ENCODE data around the gene PRPH. TPM values are rescaled to one million over a fixed set of nuclear protein-coding genes. Genes with fewer than 3 reads are reported as not detected.

The PRPH gene
- total and polyA plus RNA-seq, 10 of the 15 experiments (the other 5 are each of a cell fraction or from before 2014, with no cell fraction given), result 0.09 to 0.45 (median 0.19) TPM; not detected in 3

DNA sequence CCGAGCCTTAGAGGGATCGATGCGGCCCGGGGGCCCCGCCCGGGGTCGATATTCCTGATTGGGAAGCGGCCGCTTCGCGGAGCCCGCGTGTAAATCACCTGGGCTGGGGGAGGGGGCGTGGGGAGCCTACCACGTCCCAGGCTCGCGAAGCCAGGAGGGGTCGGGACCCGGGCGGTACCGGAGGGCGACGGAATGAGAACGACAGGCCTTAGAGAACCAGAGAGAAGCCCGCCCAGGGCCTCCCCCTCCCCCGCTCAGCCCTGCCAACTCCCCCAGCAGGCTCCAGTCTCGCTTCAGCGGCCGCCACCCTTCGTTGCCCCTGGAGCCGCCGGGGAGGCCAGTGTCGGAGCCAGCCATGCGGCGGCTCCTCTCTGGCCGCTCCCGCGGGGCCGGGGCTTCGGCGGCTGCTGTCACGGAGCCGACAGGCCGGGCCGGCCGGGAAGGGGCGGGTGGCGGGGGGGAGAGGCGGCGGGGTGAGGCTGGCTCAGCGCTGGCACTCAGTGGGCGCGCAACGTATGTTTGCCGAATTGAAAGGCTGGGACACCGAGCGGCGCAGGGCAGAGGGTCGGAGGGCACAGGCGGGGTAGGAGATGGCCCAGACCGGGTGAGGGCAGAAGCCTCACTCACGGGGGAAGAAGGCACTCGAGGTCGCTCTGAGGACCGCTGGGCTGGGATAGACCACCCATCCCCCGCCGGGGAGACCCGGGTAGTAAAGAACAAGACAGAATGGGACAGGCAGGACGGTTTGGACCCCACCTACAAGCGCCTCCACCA, 50.3 kb downstream of the PRPH start:
- 1% methylated on average over 32 of the region's 70 CpGs for WGBS (ENCODE audit: insufficient coverage, insufficient replicate concordance, low lambda C conversion rate, missing lambda C conversion rate)
- CTCF ChIA-PET, result interaction anchor here (0.6 to 9.5 kb wide), 4 partner anchors 13 to 110 kb away, joined by 3 to 231 read pairs (median 71); partner anchors contain the start of gene PRPH
- Histone ChIP-seq H3K9me3 (replicated peaks; ENCODE audit: control insufficient read depth, insufficient read depth, low read length) (no peaks in the 10 kb centered on the region), H3K4me2 (ENCODE audit: control insufficient read depth, insufficient read depth) (peak overlapping the region; percentile 97), H3K27me3 (replicated peaks in 1 of 2; ENCODE audit: control insufficient read depth in 2 of 2, insufficient read depth in 2 of 2, low read length in 1 of 2) (peaks cover 18 to 36% of the 10 kb centered on the region in 2 experiments), H2AFZ (ENCODE audit: control insufficient read depth, low read depth, low read length) (no peak overlapping the region; the same call in 1 of the 2 replicates), H3K9ac (ENCODE audit: control insufficient read depth, insufficient read depth, low read length) (no peak overlapping the region), H3K4me3 (peak overlapping the region; percentile 49; the same call in 1 of the 2 replicates), H4K20me1 (ENCODE audit: control insufficient read depth, insufficient read depth) (no peaks in the 10 kb centered on the region; the same call in none of the 2 replicates), H3K79me2 (ENCODE audit: control insufficient read depth, insufficient read depth, low read length) (no peaks in the 10 kb centered on the region), H3K4me1 (ENCODE audit: control insufficient read depth, insufficient read depth, low read length) (peaks cover 38% of the 10 kb centered on the region), H3K36me3 (ENCODE audit: control insufficient read depth in 2 of 2, insufficient read depth in 2 of 2, low read length in 1 of 2) (no peaks in the 10 kb centered on the region), H3K27ac (ENCODE audit: control insufficient read depth, insufficient read depth) (no peak overlapping the region)
- no peak for DNase-seq (ENCODE audit: low read depth, low spot score)
- TF ChIP-seq PAX5 (IDR thresholded peaks at IDR 0.05; ENCODE audit: borderline replicate concordance, low read depth, low read length) (peak; percentile 92), ZNF217 (IDR thresholded peaks at IDR 0.05) (no peak), EGR1 (IDR thresholded peaks at IDR 0.05; ENCODE audit: borderline replicate concordance in 1 of 2, low read depth in 2 of 2, low read length in 2 of 2) (peak in 1 of 2 experiments; percentile 62; a peak in 1 of 3 replicates), BHLHE40 (IDR thresholded peaks at IDR 0.05; ENCODE audit: borderline replicate concordance in 1 of 2, low read depth in 2 of 2, low read length in 1 of 2) (0 out of 4 replicates have a peak, but pooled peaks of 1 of the 2 experiments have one; percentile 16), NR2F1 (conservative IDR thresholded peaks at IDR 0.05) (0 out of 2 replicates have a peak, but pooled peaks have one; percentile 29), YY1 (IDR thresholded peaks at IDR 0.05; ENCODE audit: low read depth, low read length) (no peak), RAD21 (IDR thresholded peaks at IDR 0.05; ENCODE audit: insufficient read depth, low read depth, low read length) (no peak), STAT1 (conservative IDR thresholded peaks at IDR 0.05) (no peak), EZH2 (IDR thresholded peaks at IDR 0.05; ENCODE audit: borderline replicate concordance, control insufficient read depth, low read depth, low read length) (0 out of 2 replicates have a peak, but pooled peaks have one; percentile 23)
- TF ChIP-seq, protein P1, sequence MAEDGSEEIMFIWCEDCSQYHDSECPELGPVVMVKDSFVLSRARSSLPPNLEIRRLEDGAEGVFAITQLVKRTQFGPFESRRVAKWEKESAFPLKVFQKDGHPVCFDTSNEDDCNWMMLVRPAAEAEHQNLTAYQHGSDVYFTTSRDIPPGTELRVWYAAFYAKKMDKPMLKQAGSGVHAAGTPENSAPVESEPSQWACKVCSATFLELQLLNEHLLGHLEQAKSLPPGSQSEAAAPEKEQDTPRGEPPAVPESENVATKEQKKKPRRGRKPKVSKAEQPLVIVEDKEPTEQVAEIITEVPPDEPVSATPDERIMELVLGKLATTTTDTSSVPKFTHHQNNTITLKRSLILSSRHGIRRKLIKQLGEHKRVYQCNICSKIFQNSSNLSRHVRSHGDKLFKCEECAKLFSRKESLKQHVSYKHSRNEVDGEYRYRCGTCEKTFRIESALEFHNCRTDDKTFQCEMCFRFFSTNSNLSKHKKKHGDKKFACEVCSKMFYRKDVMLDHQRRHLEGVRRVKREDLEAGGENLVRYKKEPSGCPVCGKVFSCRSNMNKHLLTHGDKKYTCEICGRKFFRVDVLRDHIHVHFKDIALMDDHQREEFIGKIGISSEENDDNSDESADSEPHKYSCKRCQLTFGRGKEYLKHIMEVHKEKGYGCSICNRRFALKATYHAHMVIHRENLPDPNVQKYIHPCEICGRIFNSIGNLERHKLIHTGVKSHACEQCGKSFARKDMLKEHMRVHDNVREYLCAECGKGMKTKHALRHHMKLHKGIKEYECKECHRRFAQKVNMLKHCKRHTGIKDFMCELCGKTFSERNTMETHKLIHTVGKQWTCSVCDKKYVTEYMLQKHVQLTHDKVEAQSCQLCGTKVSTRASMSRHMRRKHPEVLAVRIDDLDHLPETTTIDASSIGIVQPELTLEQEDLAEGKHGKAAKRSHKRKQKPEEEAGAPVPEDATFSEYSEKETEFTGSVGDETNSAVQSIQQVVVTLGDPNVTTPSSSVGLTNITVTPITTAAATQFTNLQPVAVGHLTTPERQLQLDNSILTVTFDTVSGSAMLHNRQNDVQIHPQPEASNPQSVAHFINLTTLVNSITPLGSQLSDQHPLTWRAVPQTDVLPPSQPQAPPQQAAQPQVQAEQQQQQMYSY (CRISPR knock-in tag; IDR thresholded peaks at IDR 0.05), result no peak
- TF ChIP-seq, protein P2, sequence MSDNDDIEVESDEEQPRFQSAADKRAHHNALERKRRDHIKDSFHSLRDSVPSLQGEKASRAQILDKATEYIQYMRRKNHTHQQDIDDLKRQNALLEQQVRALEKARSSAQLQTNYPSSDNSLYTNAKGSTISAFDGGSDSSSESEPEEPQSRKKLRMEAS (IDR thresholded peaks at IDR 0.05; ENCODE audit: low read depth, low read length), result no peak
- SMC1A ChIA-PET (ENCODE audit: uncharacterized antibody, unreplicated experiment), result interaction anchor here (1.3 to 4.5 kb wide), 2 partner anchors 13 to 22 kb away, joined by 3 to 30 read pairs; partner anchors contain the start of gene TROAP
- peak; percentile 65 for ATAC-seq
- RAD21 ChIA-PET (ENCODE audit: unreplicated experiment), result interaction anchor here (2.1 to 4.5 kb wide), 3 partner anchors 14 to 56 kb away, joined by 6 to 54 read pairs (median 25); no protein-coding TSS in a partner anchor
- BruUV-seq (replicated peaks), result no TSS peak
- intact Hi-C loops (cut with micrococcal nuclease; ENCODE audit: unreplicated experiment), result no loop called here
- no peak for FAIRE-seq
- in situ Hi-C loops (cut with MboI), result no loop called here
- POLR2A ChIA-PET, result no interaction called here
